HCT116 (cell line): ENCODE data around the gene LINGO3. TPM values are rescaled to one million over a fixed set of nuclear protein-coding genes. Genes with fewer than 3 reads are reported as not detected.
A peak's percentile ranks its signal among the peaks of the same experiment; 100 is the strongest.

Experiments used
- ATAC-seq: fragments of 200-7000 bp; cut with Tn5 transposase; 2 replicates; pipeline ENCODE4 v1.9.1; 2020; ENCODE audit warnings: mild to moderate bottlenecking, moderate library complexity
- BruUV-seq: library from RNA; stranded (reverse); fragments of 400-500 nt; replicated peaks from 2 replicates; lab custom pipeline; 2021; lab: Mats Ljungman, UMichigan
- CTCF ChIA-PET: fragments of 300-600 bp; sonication (Branson Sonifier 250); formaldehyde crosslinking; loops from one replicate; lab custom pipeline; 2021; ENCODE audit warnings: antibody characterized with exemption; lab: Charles Lee
- POLR2A ChIA-PET: fragments of 300-600, 350-600 bp; sonication (Branson Sonifier 250); formaldehyde crosslinking; loops from one replicate; lab custom pipeline; 2021; ENCODE audit warnings: antibody characterized with exemption; lab: Charles Lee
- RAD21 ChIA-PET, 2 experiments: fragments of 300-600 bp; sonication (Branson Sonifier 250); formaldehyde crosslinking; loops; one replicate each; lab custom pipeline; 2023; ENCODE audit warnings: low total read pairs in 2 of 2; ENCODE audit not compliant: uncharacterized antibody in 2 of 2, unreplicated experiment in 2 of 2, low non-redundant PET in 1 of 2; lab: Charles Lee
- DNase-seq: peaks from one replicate; pipeline ENCODE4 v3.0.0-alpha.2; 2010; ENCODE audit warnings: low read depth, low spot score
- H2AFZ ChIP-seq: fragments of 200-600 bp; shearing (Covaris generic), sonication (generic); 2 replicates; pipeline ENCODE4 v1.6.1; 2017; ENCODE audit warnings: low read depth, mixed run types, mixed read lengths, antibody characterized with exemption, low read length; ENCODE audit not compliant: poor library complexity, severe bottlenecking
- H3K27ac ChIP-seq: 2 replicates; pipeline ENCODE4 v1.5.1; 2012; ENCODE audit warnings: low read depth, low read length
- H3K27me3 ChIP-seq: fragments of 200-600 bp; sonication (generic); 2 replicates; pipeline ENCODE4 v1.6.1; 2016; ENCODE audit warnings: mixed run types, low read length, mixed read lengths; ENCODE audit not compliant: insufficient read depth
- H3K36me3 ChIP-seq, 2 experiments: fragments of 200-500 bp in 1 of 2; fragments of 200-600 bp in 1 of 2; sonication (Bioruptor generic) in 1 of 2; sonication (generic) in 1 of 2; 2 replicates each; pipeline versions ENCODE4 v1.5.1 to v1.6.1; 2014 to 2016; ENCODE audit warnings: low read length in 2 of 2, inconsistent platforms in 1 of 2, mixed read lengths in 1 of 2, mixed run types in 1 of 2; ENCODE audit not compliant: insufficient read depth in 2 of 2, control insufficient read depth in 1 of 2
- H3K4me1 ChIP-seq, 2 experiments: fragments of 200-600 bp in 1 of 2; sonication (generic) in 1 of 2; 2 replicates each; pipeline versions ENCODE4 v1.5.1 to v1.6.1; 2012 to 2017; ENCODE audit warnings: low read length in 2 of 2, inconsistent platforms in 1 of 2, mild to moderate bottlenecking in 1 of 2, mixed read lengths in 1 of 2, mixed run types in 1 of 2, moderate library complexity in 1 of 2; ENCODE audit not compliant: insufficient read depth in 2 of 2, control insufficient read depth in 1 of 2
- H3K4me2 ChIP-seq: fragments of 200-600 bp; sonication (generic); 2 replicates; pipeline ENCODE4 v1.6.1; 2017; ENCODE audit warnings: mixed run types, low read length, mixed read lengths
- H3K4me3 ChIP-seq, 2 experiments: fragments of 200-600 bp in 1 of 2; sonication (generic) in 1 of 2; replicated peaks in 1 of 2; 2 replicates each; pipeline ENCODE4 v1.5.1; 2011 to 2016; ENCODE audit warnings: low read length in 2 of 2, control low read depth in 1 of 2, low read depth in 1 of 2, mild to moderate bottlenecking in 1 of 2, mixed read lengths in 1 of 2, mixed run types in 1 of 2
- H3K79me2 ChIP-seq: fragments of 200-600 bp; sonication (generic); 2 replicates; pipeline ENCODE4 v1.6.1; 2017; ENCODE audit warnings: mild to moderate bottlenecking, mixed run types, low read length, moderate library complexity, mixed read lengths; ENCODE audit not compliant: insufficient read depth
- H3K9ac ChIP-seq: fragments of 200-600 bp; sonication (generic); 2 replicates; pipeline ENCODE4 v1.6.1; 2016; ENCODE audit warnings: low read length, mixed read lengths
- H3K9me2 ChIP-seq: fragments of 200-600 bp; sonication (generic), shearing (Covaris generic); 2 replicates; pipeline ENCODE4 v1.6.1; 2017; ENCODE audit warnings: mixed run types, mild to moderate bottlenecking, moderate library complexity; ENCODE audit not compliant: insufficient read depth
- H3K9me3 ChIP-seq, 2 experiments: fragments of 200-500 bp in 1 of 2; fragments of 200-600 bp in 1 of 2; sonication (Bioruptor generic) in 1 of 2; sonication (generic) in 1 of 2; 2 replicates each; pipeline ENCODE4 v1.6.1; 2014 to 2017; ENCODE audit warnings: low read length in 2 of 2, mixed read lengths in 2 of 2, inconsistent platforms in 1 of 2, low read depth in 1 of 2, mild to moderate bottlenecking in 1 of 2, mixed run types in 1 of 2, moderate library complexity in 1 of 2; ENCODE audit not compliant: control insufficient read depth in 1 of 2, insufficient read depth in 1 of 2
- H4K20me1 ChIP-seq: fragments of 200-600 bp; sonication (generic), shearing (Covaris generic); 2 replicates; pipeline ENCODE4 v1.6.1; 2017; ENCODE audit warnings: mixed run types, mild to moderate bottlenecking, moderate library complexity; ENCODE audit not compliant: insufficient read depth
- EGR1 ChIP-seq: IDR thresholded peaks from 2 replicates; pipeline ENCODE4 v1.6.1; 2012; ENCODE audit warnings: low read depth
- ELF1 ChIP-seq: IDR thresholded peaks from 2 replicates; pipeline ENCODE4 v1.6.1; 2012; ENCODE audit warnings: low read depth, borderline replicate concordance
- JUND ChIP-seq: IDR thresholded peaks from 2 replicates; pipeline ENCODE4 v1.6.1; 2012
- POLR2AphosphoS5 ChIP-seq: IDR thresholded peaks from 2 replicates; pipeline ENCODE4 v1.6.1; 2011; ENCODE audit warnings: mild to moderate bottlenecking, low read depth, low read length, moderate library complexity
- SP1 ChIP-seq: IDR thresholded peaks from 2 replicates; pipeline ENCODE4 v1.6.1; 2012; ENCODE audit warnings: low read depth
- TCF7L2 ChIP-seq: IDR thresholded peaks from 2 replicates; pipeline ENCODE4 v1.7.0; 2011; ENCODE audit warnings: borderline replicate concordance, inconsistent platforms; ENCODE audit not compliant: insufficient read depth, insufficient read length; ENCODE audit errors: extremely low read depth
- YY1 ChIP-seq: IDR thresholded peaks from 2 replicates; pipeline ENCODE4 v1.6.1; 2011; ENCODE audit warnings: low read length, low read depth, moderate library complexity, mild to moderate bottlenecking; ENCODE audit not compliant: insufficient replicate concordance; ENCODE audit errors: extremely low read depth
- intact Hi-C: fragments of 100-400 bp; cut with micrococcal nuclease; formaldehyde crosslinking; loops from 2 replicates; pipeline ENCODE4 v1.10.0; 2022
- total RNA-seq: library from RNA; stranded (reverse); gene quantifications from one replicate; pipeline ENCODE4 v1.2.1, GENCODE V29; 2021; ENCODE audit not compliant: unreplicated experiment
- TF ChIP-seq, protein P1 (sequence below): IDR thresholded peaks from 2 replicates; pipeline ENCODE4 v1.6.1; 2012; ENCODE audit warnings: low read depth
- TF ChIP-seq, protein P2 (sequence below), 3 experiments: fragments of 200-600 bp in 1 of 3; sonication (generic) in 1 of 3; IDR thresholded peaks in 2 of 3; conservative IDR thresholded peaks in 1 of 3; 2 replicates each; pipeline ENCODE4 v1.5.1; 2012 to 2017; ENCODE audit warnings: low read depth in 2 of 3, low read length in 2 of 3, antibody characterized with exemption in 1 of 3, borderline replicate concordance in 1 of 3, control low read depth in 1 of 3, mild to moderate bottlenecking in 1 of 3, mixed read lengths in 1 of 3, mixed run types in 1 of 3, moderate library complexity in 1 of 3; ENCODE audit not compliant: insufficient read depth in 1 of 3

The LINGO3 gene
- total RNA-seq, 1 experiment from 2014 or later = not detected

DNA sequence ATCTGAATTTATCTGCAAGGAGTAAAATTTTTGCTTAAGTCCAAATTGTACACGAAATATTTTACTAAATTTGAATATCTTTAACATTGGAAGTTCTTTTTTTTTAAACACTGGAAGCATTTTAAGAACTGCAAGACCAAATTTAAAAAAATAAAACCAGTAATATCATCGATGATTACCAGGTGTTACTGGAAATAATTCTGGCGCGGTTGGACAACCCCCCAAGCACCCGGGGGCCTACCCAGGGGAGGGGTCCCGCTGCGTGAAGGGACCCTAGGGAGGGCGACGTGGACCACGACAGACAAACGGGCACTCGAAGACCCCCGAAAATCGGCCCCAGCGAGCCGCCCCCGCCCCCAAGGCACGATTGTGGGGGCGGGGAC, 39.1 kb downstream of the LINGO3 start:
- peak overlapping the region; percentile 55 for H3K9ac ChIP-seq
- H2AFZ ChIP-seq = peak overlapping the region; percentile 74
- peak overlapping the region; percentile 87 for H3K4me2 ChIP-seq
- no peaks in the 10 kb centered on the region for H3K27me3 ChIP-seq
- H3K36me3 ChIP-seq = peaks cover 11 to 22% of the 10 kb centered on the region in 2 experiments; a peak in 2 of 4 replicates
- DNase-seq (no peak), ATAC-seq (no peak)
- H3K9me3 ChIP-seq = no peaks in the 10 kb centered on the region
- peaks cover 44% of the 10 kb centered on the region for H3K79me2 ChIP-seq
- peaks cover 18% of the 10 kb centered on the region; the same call in 1 of the 2 replicates for H4K20me1 ChIP-seq
- ChIA-PET RAD21 (no interaction called here), POLR2A (no interaction called here), CTCF (no interaction called here)
- no TSS peak for BruUV-seq
- TF ChIP-seq, protein P1, sequence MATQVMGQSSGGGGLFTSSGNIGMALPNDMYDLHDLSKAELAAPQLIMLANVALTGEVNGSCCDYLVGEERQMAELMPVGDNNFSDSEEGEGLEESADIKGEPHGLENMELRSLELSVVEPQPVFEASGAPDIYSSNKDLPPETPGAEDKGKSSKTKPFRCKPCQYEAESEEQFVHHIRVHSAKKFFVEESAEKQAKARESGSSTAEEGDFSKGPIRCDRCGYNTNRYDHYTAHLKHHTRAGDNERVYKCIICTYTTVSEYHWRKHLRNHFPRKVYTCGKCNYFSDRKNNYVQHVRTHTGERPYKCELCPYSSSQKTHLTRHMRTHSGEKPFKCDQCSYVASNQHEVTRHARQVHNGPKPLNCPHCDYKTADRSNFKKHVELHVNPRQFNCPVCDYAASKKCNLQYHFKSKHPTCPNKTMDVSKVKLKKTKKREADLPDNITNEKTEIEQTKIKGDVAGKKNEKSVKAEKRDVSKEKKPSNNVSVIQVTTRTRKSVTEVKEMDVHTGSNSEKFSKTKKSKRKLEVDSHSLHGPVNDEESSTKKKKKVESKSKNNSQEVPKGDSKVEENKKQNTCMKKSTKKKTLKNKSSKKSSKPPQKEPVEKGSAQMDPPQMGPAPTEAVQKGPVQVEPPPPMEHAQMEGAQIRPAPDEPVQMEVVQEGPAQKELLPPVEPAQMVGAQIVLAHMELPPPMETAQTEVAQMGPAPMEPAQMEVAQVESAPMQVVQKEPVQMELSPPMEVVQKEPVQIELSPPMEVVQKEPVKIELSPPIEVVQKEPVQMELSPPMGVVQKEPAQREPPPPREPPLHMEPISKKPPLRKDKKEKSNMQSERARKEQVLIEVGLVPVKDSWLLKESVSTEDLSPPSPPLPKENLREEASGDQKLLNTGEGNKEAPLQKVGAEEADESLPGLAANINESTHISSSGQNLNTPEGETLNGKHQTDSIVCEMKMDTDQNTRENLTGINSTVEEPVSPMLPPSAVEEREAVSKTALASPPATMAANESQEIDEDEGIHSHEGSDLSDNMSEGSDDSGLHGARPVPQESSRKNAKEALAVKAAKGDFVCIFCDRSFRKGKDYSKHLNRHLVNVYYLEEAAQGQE = no peak
- TF ChIP-seq EGR1 = no peak
- TF ChIP-seq SP1 = no peak
- no peak for TF ChIP-seq YY1
- TF ChIP-seq TCF7L2 = no peak
- TF ChIP-seq JUND = no peak
- TF ChIP-seq ELF1 = no peak
- TF ChIP-seq, protein P2, sequence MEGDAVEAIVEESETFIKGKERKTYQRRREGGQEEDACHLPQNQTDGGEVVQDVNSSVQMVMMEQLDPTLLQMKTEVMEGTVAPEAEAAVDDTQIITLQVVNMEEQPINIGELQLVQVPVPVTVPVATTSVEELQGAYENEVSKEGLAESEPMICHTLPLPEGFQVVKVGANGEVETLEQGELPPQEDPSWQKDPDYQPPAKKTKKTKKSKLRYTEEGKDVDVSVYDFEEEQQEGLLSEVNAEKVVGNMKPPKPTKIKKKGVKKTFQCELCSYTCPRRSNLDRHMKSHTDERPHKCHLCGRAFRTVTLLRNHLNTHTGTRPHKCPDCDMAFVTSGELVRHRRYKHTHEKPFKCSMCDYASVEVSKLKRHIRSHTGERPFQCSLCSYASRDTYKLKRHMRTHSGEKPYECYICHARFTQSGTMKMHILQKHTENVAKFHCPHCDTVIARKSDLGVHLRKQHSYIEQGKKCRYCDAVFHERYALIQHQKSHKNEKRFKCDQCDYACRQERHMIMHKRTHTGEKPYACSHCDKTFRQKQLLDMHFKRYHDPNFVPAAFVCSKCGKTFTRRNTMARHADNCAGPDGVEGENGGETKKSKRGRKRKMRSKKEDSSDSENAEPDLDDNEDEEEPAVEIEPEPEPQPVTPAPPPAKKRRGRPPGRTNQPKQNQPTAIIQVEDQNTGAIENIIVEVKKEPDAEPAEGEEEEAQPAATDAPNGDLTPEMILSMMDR (IDR thresholded peaks at IDR 0.05 in 2 of 3, conservative IDR thresholded peaks at IDR 0.05 in 1 of 3; ENCODE audit: borderline replicate concordance in 1 of 3, insufficient read depth in 1 of 3, low read depth in 2 of 3, low read length in 2 of 3) = no peak
- TF ChIP-seq POLR2AphosphoS5 = no peak
- intact Hi-C loops = loop anchor here (5.0 kb wide), 1 partner anchor 102 kb away; no protein-coding TSS in a partner anchor
- H3K27ac ChIP-seq = peak overlapping the region; percentile 53
- no peaks in the 10 kb centered on the region for H3K9me2 ChIP-seq
- H3K4me1 ChIP-seq = peaks cover 17 to 42% of the 10 kb centered on the region in 2 experiments
- peak overlapping the region; percentile 42 to 57 for H3K4me3 ChIP-seq
